PC-3 (cell line): Measurements from ENCODE around the gene BRINP1.

ENCODE experiments used
- CTCF ChIP-seq: fragments of 300-600 bp; sonication (generic); conservative IDR thresholded peaks from 2 replicates; pipeline ENCODE4 v1.5.1; 2017; ENCODE audit warnings: antibody characterized with exemption, low read depth, mild to moderate bottlenecking, low read length
- EZH2 ChIP-seq: fragments of 300-600 bp; sonication (generic); IDR thresholded peaks from one replicate; pipeline ENCODE4 v1.6.1; 2017; ENCODE audit warnings: antibody characterized with exemption, mild to moderate bottlenecking, low read length; ENCODE audit not compliant: unreplicated experiment
- EZH2phosphoT487 ChIP-seq: fragments of 300-600 bp; sonication (generic); IDR thresholded peaks from 2 replicates; pipeline ENCODE4 v1.6.1; 2018; ENCODE audit warnings: mild to moderate bottlenecking, antibody characterized with exemption, low read length, borderline replicate concordance

DNA sequence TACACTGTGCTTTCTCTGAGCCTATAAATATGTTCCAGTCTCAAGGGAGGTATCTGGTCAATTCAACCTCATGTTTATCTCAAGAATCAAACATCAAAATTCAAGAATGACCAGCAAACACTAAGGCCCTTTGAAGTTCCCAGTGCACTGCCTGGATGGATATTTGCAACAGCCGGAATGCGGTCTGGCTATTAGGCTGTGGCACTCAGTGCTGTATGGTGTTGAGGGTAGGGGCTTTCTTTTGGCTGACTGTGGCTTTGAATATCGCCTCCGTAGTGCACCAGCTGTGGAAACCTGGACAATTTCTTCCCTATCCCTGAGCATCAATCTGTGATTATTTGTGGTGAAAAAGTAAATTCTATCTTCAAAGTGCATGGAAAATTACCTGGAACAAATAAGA is 220.4 kb downstream of the BRINP1 start:
- TF ChIP-seq CTCF, result no peak
- no peak for TF ChIP-seq EZH2phosphoT487
- no peak for TF ChIP-seq EZH2
